Tibial nerve (tissue), 4 donors: ENCODE results near the gene AGPAT2. TPM values are rescaled to one million over a fixed set of nuclear protein-coding genes. Genes with fewer than 3 reads are reported as not detected.

Experiments
- DNase-seq, 2 donors: peaks; one replicate each; pipeline ENCODE4 v3.0.0-alpha.2; 2019; ENCODE audit warnings: low spot score in 2 of 2
- H3K27ac ChIP-seq, 4 donors: fragments of 200-600 bp; sonication (generic) in 3 of 4; one replicate each; pipeline ENCODE4 v1.5.1; 2017 to 2019; ENCODE audit warnings: mild to moderate bottlenecking in 1 of 4
- H3K27me3 ChIP-seq, 2 donors: fragments of 200-600 bp; sonication (generic) in 1 of 2; one replicate each; pipeline versions ENCODE4 v1.5.1 to v1.6.0; 2017 to 2019
- H3K36me3 ChIP-seq, 3 donors: fragments of 200-600 bp; sonication (generic); one replicate each; pipeline ENCODE4 v1.5.1; 2018 to 2019
- H3K4me1 ChIP-seq, 4 donors: fragments of 200-600 bp; sonication (generic) in 3 of 4; one replicate each; pipeline ENCODE4 v1.5.1; 2017 to 2019
- H3K4me3 ChIP-seq, 4 donors: fragments of 200-600 bp; sonication (generic) in 3 of 4; one replicate each; pipeline ENCODE4 v1.5.1; 2017 to 2019; ENCODE audit warnings: mild to moderate bottlenecking in 1 of 4, moderate library complexity in 1 of 4
- H3K9me3 ChIP-seq, 4 donors: fragments of 200-600 bp; sonication (generic) in 3 of 4; one replicate each; pipeline ENCODE4 v1.5.1; 2017 to 2019
- EP300 ChIP-seq, 2 donors: sonication (generic); formaldehyde crosslinking; IDR thresholded peaks; one replicate each; pipeline ENCODE4 v1.6.1; 2017; ENCODE audit warnings: antibody characterized with exemption in 2 of 2, mild to moderate bottlenecking in 1 of 2
- POLR2A ChIP-seq, 2 donors: fragments of 450-650 bp; IDR thresholded peaks; one replicate each; pipeline ENCODE4 v1.6.1; 2017; ENCODE audit warnings: antibody characterized with exemption in 2 of 2, mild to moderate bottlenecking in 2 of 2, moderate library complexity in 2 of 2
- WGBS, 2 donors: methylation state at CpG; one replicate each; pipeline ENCODE4 v1.1.5; 2018; 5-methylcytosine and 5-hydroxymethylcytosine counted together
- total RNA-seq, 4 donors: library from RNA; depleted of rRNA; stranded (reverse); fragments of >200 nt; gene quantifications; one replicate each; pipeline ENCODE4 v1.1.0, GENCODE V29; 2016
- TF ChIP-seq, protein P1 (sequence below), 5 experiments: fragments of 200-600 bp in 3 of 5; fragments of 450-650 bp in 2 of 5; sonication (generic) in 3 of 5; IDR thresholded peaks; one replicate each; pipeline ENCODE4 v1.5.1; 2016 to 2019; ENCODE audit warnings: antibody characterized with exemption in 5 of 5, mild to moderate bottlenecking in 3 of 5, moderate library complexity in 2 of 5

The AGPAT2 gene
- total RNA-seq, 4 donors from 2014 or later = 79.6 to 292 (median 151) TPM

DNA sequence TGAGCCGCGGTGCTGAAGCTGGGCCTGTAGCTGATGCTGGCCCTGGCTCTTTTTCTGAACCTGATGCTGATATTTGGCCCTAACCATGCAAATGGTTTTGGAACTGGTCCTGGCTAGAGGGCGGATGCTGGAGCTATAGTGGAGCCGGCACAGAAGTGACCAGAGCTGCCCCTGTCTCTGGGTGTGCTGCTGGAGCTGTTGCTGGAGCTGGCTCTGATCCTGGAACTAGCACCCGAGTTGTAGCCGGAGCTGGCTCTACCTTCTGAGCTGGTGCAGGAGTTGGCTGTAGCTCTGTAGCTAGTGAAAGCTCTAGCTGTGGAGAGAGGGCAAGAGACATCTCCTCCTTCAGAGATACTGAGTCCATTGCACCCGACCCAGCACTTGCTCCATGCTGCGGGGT is 42.7 kb upstream of the AGPAT2 start:
- Histone ChIP-seq H3K9me3 (no peaks in the 10 kb centered on the region), H3K4me1 (peaks cover 0 to 45% (median 25%) of the 10 kb centered on the region in 4 donors), H3K27ac (no peak overlapping the region), H3K27me3 (no peaks in the 10 kb centered on the region), H3K4me3 (no peak overlapping the region), H3K36me3 (peaks cover 0 to 19% (median 5%) of the 10 kb centered on the region in 3 donors)
- 73 to 94% methylated on average over 2 to 8 of the region's 8 CpGs for WGBS, 2 donors
- no peak for TF ChIP-seq POLR2A (IDR thresholded peaks at IDR 0.05)
- TF ChIP-seq EP300 (IDR thresholded peaks at IDR 0.05) = no peak
- no peak for DNase-seq

DNA sequence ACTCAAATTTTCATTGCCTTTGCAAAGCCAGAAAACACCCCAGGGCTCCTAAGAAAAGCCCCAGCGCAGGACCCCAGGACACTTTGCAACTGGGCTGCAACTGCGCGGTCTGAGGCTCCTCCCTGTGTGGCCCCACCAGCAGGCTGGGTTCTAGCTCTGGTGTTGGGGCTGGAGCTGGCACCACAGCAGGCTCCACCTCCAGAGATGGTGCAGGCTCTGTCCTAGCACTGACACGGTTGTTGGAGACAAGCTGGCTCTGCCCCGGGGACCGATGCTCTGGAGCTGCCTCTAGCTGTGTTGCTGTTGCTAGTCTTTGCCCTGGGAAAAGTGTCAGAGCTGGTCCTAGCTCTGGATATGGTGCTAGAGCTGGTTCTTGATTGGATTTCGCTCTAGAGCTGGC is 41.9 kb upstream of the AGPAT2 start:
- WGBS, 2 donors = 79 to 92% methylated on average over 7 of the region's 7 CpGs
- Histone ChIP-seq H3K9me3 (no peaks in the 10 kb centered on the region), H3K27me3 (no peaks in the 10 kb centered on the region), H3K27ac (peak overlapping the region in 1 of 4 donors; percentile 85), H3K4me3 (peak overlapping the region in 3 of 4 donors; percentile 67 to 95 (median 84)), H3K36me3 (peaks cover 0 to 27% (median 6%) of the 10 kb centered on the region in 3 donors), H3K4me1 (peaks cover 0 to 52% (median 25%) of the 10 kb centered on the region in 4 donors)
- TF ChIP-seq EP300 (IDR thresholded peaks at IDR 0.05) (no peak), POLR2A (IDR thresholded peaks at IDR 0.05) (no peak)
- TF ChIP-seq, protein P1, sequence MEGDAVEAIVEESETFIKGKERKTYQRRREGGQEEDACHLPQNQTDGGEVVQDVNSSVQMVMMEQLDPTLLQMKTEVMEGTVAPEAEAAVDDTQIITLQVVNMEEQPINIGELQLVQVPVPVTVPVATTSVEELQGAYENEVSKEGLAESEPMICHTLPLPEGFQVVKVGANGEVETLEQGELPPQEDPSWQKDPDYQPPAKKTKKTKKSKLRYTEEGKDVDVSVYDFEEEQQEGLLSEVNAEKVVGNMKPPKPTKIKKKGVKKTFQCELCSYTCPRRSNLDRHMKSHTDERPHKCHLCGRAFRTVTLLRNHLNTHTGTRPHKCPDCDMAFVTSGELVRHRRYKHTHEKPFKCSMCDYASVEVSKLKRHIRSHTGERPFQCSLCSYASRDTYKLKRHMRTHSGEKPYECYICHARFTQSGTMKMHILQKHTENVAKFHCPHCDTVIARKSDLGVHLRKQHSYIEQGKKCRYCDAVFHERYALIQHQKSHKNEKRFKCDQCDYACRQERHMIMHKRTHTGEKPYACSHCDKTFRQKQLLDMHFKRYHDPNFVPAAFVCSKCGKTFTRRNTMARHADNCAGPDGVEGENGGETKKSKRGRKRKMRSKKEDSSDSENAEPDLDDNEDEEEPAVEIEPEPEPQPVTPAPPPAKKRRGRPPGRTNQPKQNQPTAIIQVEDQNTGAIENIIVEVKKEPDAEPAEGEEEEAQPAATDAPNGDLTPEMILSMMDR (IDR thresholded peaks at IDR 0.05) = no peak
- no peak for DNase-seq

DNA sequence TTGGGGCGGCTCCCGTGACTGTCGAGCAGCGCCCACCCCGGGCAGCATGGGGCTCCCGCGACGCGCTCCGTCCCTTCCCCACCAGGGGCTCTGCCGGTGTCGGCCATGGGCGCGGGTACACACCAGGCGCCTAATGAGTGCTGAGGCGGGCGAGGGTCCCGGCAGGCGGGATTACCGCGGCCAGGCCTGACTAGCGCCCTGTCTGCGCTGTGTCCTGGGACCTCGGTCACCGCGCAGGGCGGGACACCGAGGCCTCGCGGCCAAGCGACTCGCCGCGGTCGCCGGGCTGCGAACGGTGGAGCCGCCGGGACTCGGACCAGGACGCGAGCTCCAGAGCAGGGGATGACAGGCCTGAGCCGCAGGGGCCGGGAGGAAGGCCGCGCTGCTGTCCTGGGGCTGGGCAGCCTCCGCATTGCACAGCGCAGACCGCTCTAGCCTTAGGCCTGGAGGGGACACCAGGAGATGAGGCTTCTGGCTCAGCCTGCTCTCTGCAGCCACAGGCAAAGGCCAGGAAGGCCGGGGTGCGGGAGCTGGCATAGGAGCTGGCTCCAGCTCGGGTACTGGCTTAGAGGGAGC is 41.4 kb upstream of the AGPAT2 start:
- Histone ChIP-seq H3K27ac (peak overlapping the region in 3 of 4 donors; percentile 68 to 85 (median 76)), H3K36me3 (peaks cover 0 to 32% (median 12%) of the 10 kb centered on the region in 3 donors), H3K9me3 (no peaks in the 10 kb centered on the region), H3K4me1 (peaks cover 0 to 57% (median 25%) of the 10 kb centered on the region in 4 donors), H3K4me3 (peak overlapping the region; percentile 64 to 95 (median 76)), H3K27me3 (no peaks in the 10 kb centered on the region)
- TF ChIP-seq, protein P1 (IDR thresholded peaks at IDR 0.05) = no peak
- TF ChIP-seq EP300 (IDR thresholded peaks at IDR 0.05) (no peak), POLR2A (IDR thresholded peaks at IDR 0.05) (no peak)
- 3 to 32% methylated on average over 3 to 49 of the region's 53 CpGs for WGBS, 2 donors
- no peak for DNase-seq

DNA sequence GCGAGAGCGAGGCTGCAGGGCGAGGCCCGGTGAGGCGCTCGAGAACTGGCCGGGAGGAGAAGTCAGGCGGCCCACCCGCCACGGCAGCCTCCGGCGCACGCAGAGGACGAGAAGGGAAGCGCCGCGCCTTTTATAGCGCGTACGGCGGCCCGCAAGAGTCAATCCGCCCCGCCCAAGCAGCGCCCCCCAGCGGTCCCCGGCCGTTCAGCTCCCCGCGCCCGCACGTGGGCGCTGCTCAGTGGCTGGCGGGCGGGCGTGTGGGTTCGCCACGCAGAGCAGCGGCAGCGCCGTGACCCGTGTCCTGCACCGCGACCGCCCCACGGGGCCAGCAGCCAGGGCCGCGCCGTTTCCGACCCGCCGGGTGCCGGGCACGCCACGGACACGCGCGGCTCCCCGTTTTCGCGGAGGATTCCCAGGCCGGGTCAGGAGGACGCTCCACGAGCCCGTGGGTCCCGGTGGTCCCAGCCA is 40.9 kb upstream of the AGPAT2 start:
- peaks cover 0 to 37% (median 16%) of the 10 kb centered on the region in 3 donors for H3K36me3 ChIP-seq
- peak; percentile 81 to 86 for DNase-seq
- 0 to 1% methylated on average over 14 to 19 of the region's 66 CpGs for WGBS, 2 donors
- no peaks in the 10 kb centered on the region for H3K9me3 ChIP-seq
- peak overlapping the region; percentile 64 to 95 (median 76) for H3K4me3 ChIP-seq
- H3K27ac ChIP-seq = peak overlapping the region in 3 of 4 donors; percentile 68 to 85 (median 76)
- TF ChIP-seq, protein P1 (IDR thresholded peaks at IDR 0.05) = peak; percentile 95 to 100 (median 98)
- TF ChIP-seq EP300 (IDR thresholded peaks at IDR 0.05) = peak; percentile 62 to 99
- TF ChIP-seq POLR2A (IDR thresholded peaks at IDR 0.05) = peak; percentile 93 to 96
- H3K27me3 ChIP-seq = no peaks in the 10 kb centered on the region
- peaks cover 0 to 61% (median 25%) of the 10 kb centered on the region in 4 donors for H3K4me1 ChIP-seq

DNA sequence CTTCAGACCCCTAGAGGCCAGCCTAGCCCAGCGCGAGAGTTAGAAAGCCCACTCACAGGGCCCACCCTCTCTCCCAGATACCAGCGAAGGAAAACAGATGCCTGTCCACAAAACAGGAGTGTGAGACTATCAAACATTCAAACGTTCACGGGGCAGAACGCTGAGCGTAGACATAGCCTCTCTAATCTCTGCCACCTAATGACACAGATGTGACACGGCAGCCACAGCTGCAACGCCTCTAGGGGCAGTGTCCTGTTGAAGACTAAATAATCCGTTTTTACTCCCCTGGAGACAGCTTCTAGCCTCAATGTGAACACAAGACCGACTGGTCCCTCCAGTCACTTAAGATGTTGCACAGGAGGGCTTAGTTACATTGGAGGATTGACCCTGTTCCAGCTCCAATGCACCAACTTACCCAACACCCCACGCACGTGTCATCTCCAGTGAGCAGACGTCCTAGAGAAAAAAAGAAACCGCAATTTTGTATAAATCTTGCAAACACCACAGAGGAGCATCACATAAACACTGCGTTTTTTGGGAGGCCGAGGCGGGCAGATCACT is 39.5 kb upstream of the AGPAT2 start:
- TF ChIP-seq POLR2A (IDR thresholded peaks at IDR 0.05) = no peak
- TF ChIP-seq, protein P1 (IDR thresholded peaks at IDR 0.05) = peak in 2 of 5 experiments; percentile 12 to 22
- no peak for TF ChIP-seq EP300 (IDR thresholded peaks at IDR 0.05)
- peak overlapping the region in 1 of 4 donors; percentile 45 for H3K27ac ChIP-seq
- 18 to 23% methylated on average over 18 of the region's 18 CpGs for WGBS, 2 donors
- peaks cover 0 to 68% (median 25%) of the 10 kb centered on the region in 4 donors for H3K4me1 ChIP-seq
- H3K36me3 ChIP-seq = peaks cover 0 to 51% (median 21%) of the 10 kb centered on the region in 3 donors
- peak overlapping the region; percentile 64 to 95 (median 76) for H3K4me3 ChIP-seq
- no peaks in the 10 kb centered on the region for H3K9me3 ChIP-seq
- DNase-seq = no peak
- no peaks in the 10 kb centered on the region for H3K27me3 ChIP-seq
